HG02981 (cell line): ENCODE results near the gene ZDHHC14.
"Not testable (repeated sequence)": the region's sequence is repeated elsewhere in the genome, so short reads cannot be mapped to it uniquely, and the experiment has no call there.

ENCODE experiments used
- ATAC-seq: cut with Tn5 transposase; IDR thresholded peaks from one replicate; pipeline ENCODE4 v1.9.1; 2021; ENCODE audit warnings: mild to moderate bottlenecking, moderate library complexity; ENCODE audit not compliant: unreplicated experiment

ZDHHC14 gene

GRCh38 chr6:157676241-157676640 is 295.3 kb downstream of the ZDHHC14 start:
- no peak for ATAC-seq

GRCh38 chr6:157677235-157677634 is 296.2 kb downstream of the ZDHHC14 start:
- no peak for ATAC-seq

- no peak for ATAC-seq
Observed at GRCh38 chr6:157679605-157680580, 298.9 kb downstream of the ZDHHC14 start.

- ATAC-seq, result no peak
Observed at GRCh38 chr6:157681041-157681650, 300.2 kb downstream of the ZDHHC14 start.

- no peak for ATAC-seq
Observed at GRCh38 chr6:157682856-157683481, 302.0 kb downstream of the ZDHHC14 start.

- no peak for ATAC-seq
Observed at GRCh38 chr6:157683707-157684106, 302.7 kb downstream of the ZDHHC14 start.

GRCh38 chr6:157684620-157685299 is 303.8 kb downstream of the ZDHHC14 start:
- ATAC-seq, result no peak

- no peak for ATAC-seq
Observed at GRCh38 chr6:157685596-157686280, 304.7 kb downstream of the ZDHHC14 start.

GRCh38 chr6:157688275-157688959 is 307.4 kb downstream of the ZDHHC14 start:
- no peak for ATAC-seq

GRCh38 chr6:157688960-157689599 is 308.1 kb downstream of the ZDHHC14 start:
- no peak for ATAC-seq

- ATAC-seq, result no peak
Observed at GRCh38 chr6:157689875-157690274, 308.9 kb downstream of the ZDHHC14 start.

- ATAC-seq, result no peak
Observed at GRCh38 chr6:157690441-157691210, 309.6 kb downstream of the ZDHHC14 start.

GRCh38 chr6:157691621-157692020 is 310.6 kb downstream of the ZDHHC14 start:
- ATAC-seq, result not testable (repeated sequence)

GRCh38 chr6:157693867-157694266 is 312.9 kb downstream of the ZDHHC14 start:
- ATAC-seq, result no peak

- ATAC-seq, result no peak
Observed at GRCh38 chr6:157695301-157696040, 314.5 kb downstream of the ZDHHC14 start.

- ATAC-seq, result no peak
Observed at GRCh38 chr6:157699777-157700636, 319.0 kb downstream of the ZDHHC14 start.

- not testable (repeated sequence) for ATAC-seq
Observed at GRCh38 chr6:157706351-157706750, 325.4 kb downstream of the ZDHHC14 start.
